ENCODE measurements around the gene ABHD10.
"Not testable (repeated sequence)": the region's sequence is repeated elsewhere in the genome, so short reads cannot be mapped to it uniquely, and the experiment has no call there.

ABHD10 gene

DNA sequence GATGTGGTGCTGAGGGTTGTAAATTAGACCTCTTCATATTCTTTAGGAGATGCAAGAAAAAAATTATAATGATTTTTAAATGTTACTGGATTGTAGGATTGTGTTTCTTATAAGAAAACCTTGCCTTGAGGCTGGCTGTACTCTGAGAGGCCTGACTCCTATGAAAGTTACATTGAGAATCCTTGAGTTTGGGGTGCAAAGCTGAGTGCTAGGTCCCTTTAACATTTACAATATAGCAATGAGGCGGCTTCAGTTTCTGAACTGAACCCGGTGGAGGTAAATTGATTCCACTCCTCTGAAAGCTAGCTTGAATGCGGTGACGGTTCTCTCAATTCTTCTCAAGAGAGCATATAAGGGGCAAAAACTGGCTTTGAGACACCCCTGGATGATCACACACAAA is 55.6 kb downstream of the ABHD10 start, which contains the start of gene TMPRSS7:
Gene TMPRSS7 (plus strand): TSS at position 301 of the 400 bp plus-strand sequence. CDS start 110 bp downstream, outside the sequence.
- no peak for DNase-seq

DNA sequence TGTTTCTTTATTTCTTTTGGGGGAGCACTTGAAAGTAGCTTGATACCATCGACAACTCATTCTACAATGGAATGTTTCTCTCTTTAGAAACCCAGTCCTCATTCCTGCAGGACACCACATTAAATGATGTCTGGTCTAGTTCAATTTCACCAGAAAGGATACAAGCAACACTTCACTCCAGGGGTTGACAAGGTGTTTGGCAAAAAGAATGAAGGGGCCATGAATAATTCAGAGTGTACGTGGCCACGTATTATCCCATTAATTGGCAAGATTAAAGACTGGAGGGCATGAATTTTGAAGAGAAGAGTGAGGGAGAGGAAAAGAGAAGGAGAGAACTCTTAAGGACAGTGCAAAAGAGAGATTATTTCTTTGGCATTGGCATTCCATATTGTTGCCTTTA is 56.4 kb downstream of the ABHD10 start:
- DNase-seq = no peak

DNA sequence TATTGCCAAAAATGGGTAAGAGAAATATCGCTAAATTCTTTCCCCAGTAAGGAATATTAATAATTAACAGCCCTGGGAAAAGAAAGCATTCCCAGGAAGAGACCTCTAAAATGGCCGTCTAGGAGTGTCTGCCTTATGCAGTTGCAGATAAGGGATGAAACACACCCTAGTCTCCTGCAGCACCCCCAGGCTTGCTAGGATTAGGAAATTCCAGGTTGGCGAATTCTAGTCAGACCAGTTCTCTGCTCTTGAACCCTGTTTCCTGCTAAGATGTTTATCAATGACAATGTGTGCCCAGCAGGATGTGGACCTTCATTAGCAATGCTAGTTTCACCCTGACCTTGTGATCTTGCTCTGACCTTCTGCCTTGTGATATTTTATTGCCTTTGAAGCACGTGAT is 58.4 kb downstream of the ABHD10 start:
- DNase-seq = not testable (repeated sequence)

DNA sequence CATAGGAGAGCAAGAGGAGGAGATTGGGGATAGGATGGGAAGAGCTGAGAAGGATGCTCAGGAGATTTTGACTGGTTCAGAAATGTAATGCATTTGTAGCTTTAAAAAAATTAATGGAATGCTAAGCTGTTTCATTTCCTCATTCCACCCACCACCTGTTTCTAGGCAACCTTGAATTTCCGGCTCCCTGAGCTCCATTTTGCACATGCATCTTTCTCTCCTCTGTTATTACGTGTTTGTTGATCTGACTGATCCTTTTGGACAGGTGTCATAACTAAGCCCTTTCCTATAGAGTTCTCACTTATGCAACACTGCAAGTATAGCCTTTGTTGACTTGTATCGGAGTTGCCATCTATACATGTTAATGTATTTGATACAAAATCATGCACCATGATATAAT is 60.0 kb downstream of the ABHD10 start:
- peak; percentile 10 for DNase-seq

DNA sequence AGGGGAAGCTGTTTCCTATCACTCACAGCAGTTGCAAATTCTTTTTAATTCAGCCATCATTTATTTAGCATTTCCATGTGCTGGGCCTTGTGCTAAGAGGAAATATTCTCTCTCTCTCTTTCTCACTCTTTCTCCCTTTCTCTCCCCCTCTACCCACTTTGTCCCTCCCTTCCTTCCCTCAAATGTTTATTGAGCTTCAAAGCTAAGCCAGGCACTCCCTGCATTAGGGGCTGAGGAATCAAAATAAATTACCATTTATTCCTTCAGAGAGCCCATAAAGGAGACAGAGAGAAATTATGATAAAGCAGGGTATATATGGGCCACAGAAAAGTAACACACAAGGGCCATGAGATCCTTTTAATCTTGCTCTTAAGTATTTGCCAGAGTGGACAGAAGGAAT is 62.5 kb downstream of the ABHD10 start:
- DNase-seq = no peak

DNA sequence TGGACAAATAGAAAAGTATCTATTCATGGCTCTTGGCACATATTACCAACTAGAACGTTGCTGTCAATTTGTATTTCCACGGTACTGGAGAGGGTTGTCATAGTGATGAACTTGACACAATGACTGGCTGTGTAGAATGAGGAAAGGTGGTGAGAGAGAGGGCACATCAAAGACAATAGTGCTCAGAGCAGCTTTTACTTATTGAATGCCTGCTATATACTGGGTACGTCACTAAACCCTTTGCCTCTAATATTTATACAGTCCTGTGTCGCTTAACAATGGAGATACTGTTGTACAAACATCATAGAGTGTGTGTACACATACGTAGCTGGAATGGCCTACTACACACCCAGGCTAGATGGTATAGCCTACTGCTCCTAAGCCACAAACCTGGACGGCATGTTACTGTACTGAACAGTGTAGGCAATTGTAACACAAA is 64.0 kb downstream of the ABHD10 start:
- DNase-seq = no peak
